HepG2 (cell line): ENCODE data around the gene FAM168A.

Experiments
- HDAC6 ChIP-seq: fragments of 200-600 bp; sonication (generic); IDR thresholded peaks from 2 replicates; pipeline ENCODE4 v1.7.0; 2017; ENCODE audit warnings: mild to moderate bottlenecking, antibody characterized with exemption, low read length, low read depth
- HOXD1 ChIP-seq: sonication (generic); formaldehyde crosslinking; IDR thresholded peaks from 2 replicates; pipeline ENCODE4 v1.5.0; 2020; ENCODE audit warnings: missing genetic modification reagents
- KDM2A ChIP-seq: sonication (generic); formaldehyde crosslinking; IDR thresholded peaks from 2 replicates; pipeline ENCODE4 v1.4.0; 2020; ENCODE audit warnings: low read depth, missing genetic modification reagents, borderline replicate concordance
- MXI1 ChIP-seq: IDR thresholded peaks from 3 replicates; pipeline ENCODE4 v1.6.1; 2012; ENCODE audit warnings: low read depth, low read length, inconsistent platforms, borderline replicate concordance
- POLR2A ChIP-seq, 2 experiments: IDR thresholded peaks; 2 replicates each; pipeline ENCODE4 v1.6.1; 2011; ENCODE audit warnings: low read depth in 2 of 2, low read length in 2 of 2, mild to moderate bottlenecking in 1 of 2, moderate library complexity in 1 of 2; ENCODE audit not compliant: insufficient read depth in 1 of 2
- ZNF333 ChIP-seq: sonication (generic); formaldehyde crosslinking; IDR thresholded peaks from 2 replicates; pipeline ENCODE4 v1.4.0; 2020; ENCODE audit warnings: mild to moderate bottlenecking, missing genetic modification reagents, borderline replicate concordance
- TF ChIP-seq, protein P1 (sequence below): sonication (generic); formaldehyde crosslinking; IDR thresholded peaks from 2 replicates; pipeline ENCODE4 v1.4.0; 2020; ENCODE audit warnings: missing genetic modification reagents
- TF ChIP-seq, protein P2 (sequence below), 2 experiments: IDR thresholded peaks; 2 replicates each; pipeline ENCODE4 v1.6.1; 2011 to 2012; ENCODE audit warnings: low read length in 2 of 2, borderline replicate concordance in 1 of 2, low read depth in 1 of 2, mild to moderate bottlenecking in 1 of 2, moderate library complexity in 1 of 2

DNA sequence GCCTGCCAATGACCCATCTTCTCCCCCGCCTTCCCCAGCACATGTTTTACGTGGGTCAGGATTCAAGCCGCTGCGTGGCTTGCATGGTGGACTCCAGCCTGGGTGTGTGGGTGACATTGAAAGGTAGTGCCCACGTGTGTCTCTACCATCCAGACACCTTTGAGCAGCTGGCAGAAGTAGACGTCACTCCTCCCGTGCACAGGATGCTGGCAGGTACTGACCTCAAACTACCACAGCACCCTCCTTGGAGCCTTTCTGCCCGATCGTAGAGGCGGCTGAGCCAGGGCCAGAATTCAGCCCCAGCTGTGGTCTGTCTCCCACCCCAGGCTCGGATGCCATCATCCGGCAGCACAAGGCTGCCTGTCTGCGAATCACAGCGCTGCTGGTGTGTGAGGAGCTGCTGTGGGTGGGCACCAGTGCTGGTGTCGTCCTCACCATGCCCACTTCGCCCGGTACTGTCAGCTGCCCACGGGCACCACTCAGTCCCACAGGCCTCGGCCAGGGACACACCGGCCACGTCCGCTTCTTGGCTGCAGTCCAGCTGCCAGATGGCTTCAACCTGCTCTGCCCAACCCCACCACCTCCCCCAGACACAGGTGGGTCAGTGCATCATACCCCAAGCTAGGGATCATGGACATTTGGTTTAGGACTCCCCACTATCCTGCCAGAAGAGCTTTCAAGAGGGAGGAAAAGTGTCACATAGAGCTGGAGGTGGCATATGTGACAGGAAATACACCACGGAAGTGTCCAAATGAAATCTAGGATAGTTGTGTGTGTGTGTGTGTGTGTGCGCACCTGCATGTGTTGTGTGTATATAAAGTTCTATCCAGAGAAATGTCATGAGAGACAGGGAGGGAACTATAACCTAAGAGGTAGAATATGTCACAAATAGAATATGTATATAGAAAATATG, 232.3 kb downstream of the FAM168A start:
- TF ChIP-seq HDAC6 = no peak
- TF ChIP-seq, protein P1, sequence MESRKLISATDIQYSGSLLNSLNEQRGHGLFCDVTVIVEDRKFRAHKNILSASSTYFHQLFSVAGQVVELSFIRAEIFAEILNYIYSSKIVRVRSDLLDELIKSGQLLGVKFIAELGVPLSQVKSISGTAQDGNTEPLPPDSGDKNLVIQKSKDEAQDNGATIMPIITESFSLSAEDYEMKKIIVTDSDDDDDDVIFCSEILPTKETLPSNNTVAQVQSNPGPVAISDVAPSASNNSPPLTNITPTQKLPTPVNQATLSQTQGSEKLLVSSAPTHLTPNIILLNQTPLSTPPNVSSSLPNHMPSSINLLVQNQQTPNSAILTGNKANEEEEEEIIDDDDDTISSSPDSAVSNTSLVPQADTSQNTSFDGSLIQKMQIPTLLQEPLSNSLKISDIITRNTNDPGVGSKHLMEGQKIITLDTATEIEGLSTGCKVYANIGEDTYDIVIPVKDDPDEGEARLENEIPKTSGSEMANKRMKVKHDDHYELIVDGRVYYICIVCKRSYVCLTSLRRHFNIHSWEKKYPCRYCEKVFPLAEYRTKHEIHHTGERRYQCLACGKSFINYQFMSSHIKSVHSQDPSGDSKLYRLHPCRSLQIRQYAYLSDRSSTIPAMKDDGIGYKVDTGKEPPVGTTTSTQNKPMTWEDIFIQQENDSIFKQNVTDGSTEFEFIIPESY (CRISPR knock-in tag) = no peak
- TF ChIP-seq KDM2A (CRISPR knock-in tag) = no peak
- TF ChIP-seq, protein P2, sequence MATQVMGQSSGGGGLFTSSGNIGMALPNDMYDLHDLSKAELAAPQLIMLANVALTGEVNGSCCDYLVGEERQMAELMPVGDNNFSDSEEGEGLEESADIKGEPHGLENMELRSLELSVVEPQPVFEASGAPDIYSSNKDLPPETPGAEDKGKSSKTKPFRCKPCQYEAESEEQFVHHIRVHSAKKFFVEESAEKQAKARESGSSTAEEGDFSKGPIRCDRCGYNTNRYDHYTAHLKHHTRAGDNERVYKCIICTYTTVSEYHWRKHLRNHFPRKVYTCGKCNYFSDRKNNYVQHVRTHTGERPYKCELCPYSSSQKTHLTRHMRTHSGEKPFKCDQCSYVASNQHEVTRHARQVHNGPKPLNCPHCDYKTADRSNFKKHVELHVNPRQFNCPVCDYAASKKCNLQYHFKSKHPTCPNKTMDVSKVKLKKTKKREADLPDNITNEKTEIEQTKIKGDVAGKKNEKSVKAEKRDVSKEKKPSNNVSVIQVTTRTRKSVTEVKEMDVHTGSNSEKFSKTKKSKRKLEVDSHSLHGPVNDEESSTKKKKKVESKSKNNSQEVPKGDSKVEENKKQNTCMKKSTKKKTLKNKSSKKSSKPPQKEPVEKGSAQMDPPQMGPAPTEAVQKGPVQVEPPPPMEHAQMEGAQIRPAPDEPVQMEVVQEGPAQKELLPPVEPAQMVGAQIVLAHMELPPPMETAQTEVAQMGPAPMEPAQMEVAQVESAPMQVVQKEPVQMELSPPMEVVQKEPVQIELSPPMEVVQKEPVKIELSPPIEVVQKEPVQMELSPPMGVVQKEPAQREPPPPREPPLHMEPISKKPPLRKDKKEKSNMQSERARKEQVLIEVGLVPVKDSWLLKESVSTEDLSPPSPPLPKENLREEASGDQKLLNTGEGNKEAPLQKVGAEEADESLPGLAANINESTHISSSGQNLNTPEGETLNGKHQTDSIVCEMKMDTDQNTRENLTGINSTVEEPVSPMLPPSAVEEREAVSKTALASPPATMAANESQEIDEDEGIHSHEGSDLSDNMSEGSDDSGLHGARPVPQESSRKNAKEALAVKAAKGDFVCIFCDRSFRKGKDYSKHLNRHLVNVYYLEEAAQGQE (IDR thresholded peaks at IDR 0.05; ENCODE audit: borderline replicate concordance in 1 of 2, low read depth in 1 of 2, low read length in 2 of 2) = no peak
- TF ChIP-seq ZNF333 (CRISPR knock-in tag) = no peak
- no peak for TF ChIP-seq HOXD1
- no peak for TF ChIP-seq POLR2A (IDR thresholded peaks at IDR 0.05; ENCODE audit: insufficient read depth in 1 of 2, low read depth in 2 of 2, low read length in 2 of 2)
- no peak for TF ChIP-seq MXI1
